Activated CD8-positive, alpha-beta T cell treated with anti-CD3 and anti-CD28 coated beads for 36 hours (primary cell): ENCODE measurements around the gene DCAF8. TPM values are rescaled to one million over a fixed set of nuclear protein-coding genes. Genes with fewer than 3 reads are reported as not detected.

Experiments used
- ATAC-seq: fragments of 200-7000 bp; cut with Tn5 transposase; one replicate; pipeline ENCODE4 v1.10.0; 2021; ENCODE audit warnings: mild to moderate bottlenecking, moderate library complexity
- CTCF ChIA-PET: fragments of 350-600 bp; sonication (Branson Sonifier 250); formaldehyde crosslinking; loops from one replicate; lab custom pipeline; 2021; ENCODE audit warnings: antibody characterized with exemption; lab: Charles Lee
- POLR2A ChIA-PET: fragments of 350-600 bp; sonication (Branson Sonifier 250); formaldehyde crosslinking; loops from one replicate; lab custom pipeline; 2021; ENCODE audit warnings: antibody characterized with exemption; lab: Charles Lee
- DNase-seq: peaks from one replicate; pipeline ENCODE4 v3.0.0-alpha.2; 2020
- H3K27ac Mint-ChIP-seq: one replicate; pipeline ENCODE4 v1.8.0; 2021; ENCODE audit warnings: mild to moderate bottlenecking, mixed read lengths
- H3K27me3 Mint-ChIP-seq: one replicate; pipeline ENCODE4 v1.8.0; 2021; ENCODE audit warnings: mixed read lengths
- H3K36me3 Mint-ChIP-seq: one replicate; pipeline ENCODE4 v1.8.0; 2021; ENCODE audit warnings: low read depth, mixed read lengths
- H3K4me1 Mint-ChIP-seq: one replicate; pipeline ENCODE4 v1.8.0; 2021; ENCODE audit warnings: low read depth, mixed read lengths
- H3K4me3 Mint-ChIP-seq: one replicate; pipeline ENCODE4 v1.8.0; 2021; ENCODE audit warnings: mild to moderate bottlenecking, moderate library complexity, mixed read lengths
- H3K9me3 Mint-ChIP-seq: one replicate; pipeline ENCODE4 v1.8.0; 2021; ENCODE audit warnings: mixed read lengths
- CTCF ChIP-seq: fragments of 200-600 bp; IDR thresholded peaks from one replicate; pipeline ENCODE4 v1.8.0; 2022; ENCODE audit warnings: antibody characterized with exemption, mild to moderate bottlenecking
- intact Hi-C: fragments of 100-400 bp; cut with micrococcal nuclease; formaldehyde crosslinking; loops from one replicate; pipeline ENCODE4 v1.10.0; 2022
- total RNA-seq, 2 experiments: library from RNA; stranded (reverse); gene quantifications; one replicate each; pipeline ENCODE4 v1.2.3, GENCODE V29; 2021

DCAF8 gene
- total RNA-seq, 2 experiments from 2014 or later = 116 TPM

- H3K4me3 Mint-ChIP-seq = no peak overlapping the region
- H3K27ac Mint-ChIP-seq = no peak overlapping the region
- intact Hi-C loops = no loop called here
- ChIA-PET CTCF (interaction anchor here (0.8 to 7.7 kb wide), 8 partner anchors 8 to 165 kb away, joined by 3 to 42 read pairs (median 4); no protein-coding TSS in a partner anchor), POLR2A (interaction anchor here (1.0 to 1.4 kb wide), 2 partner anchors 11 to 88 kb away, joined by 3 to 4 read pairs; no protein-coding TSS in a partner anchor)
- no peak for ATAC-seq
- DNase-seq = no peak
- no peaks in the 10 kb centered on the region for H3K9me3 Mint-ChIP-seq
- H3K4me1 Mint-ChIP-seq = peaks cover 5% of the 10 kb centered on the region
- H3K36me3 Mint-ChIP-seq = peaks cover 24% of the 10 kb centered on the region
- TF ChIP-seq CTCF = no peak
- no peaks in the 10 kb centered on the region for H3K27me3 Mint-ChIP-seq
These were observed 18.1 kb downstream of the DCAF8 start for GRCh38 chr1:160244209-160244608.

DNA sequence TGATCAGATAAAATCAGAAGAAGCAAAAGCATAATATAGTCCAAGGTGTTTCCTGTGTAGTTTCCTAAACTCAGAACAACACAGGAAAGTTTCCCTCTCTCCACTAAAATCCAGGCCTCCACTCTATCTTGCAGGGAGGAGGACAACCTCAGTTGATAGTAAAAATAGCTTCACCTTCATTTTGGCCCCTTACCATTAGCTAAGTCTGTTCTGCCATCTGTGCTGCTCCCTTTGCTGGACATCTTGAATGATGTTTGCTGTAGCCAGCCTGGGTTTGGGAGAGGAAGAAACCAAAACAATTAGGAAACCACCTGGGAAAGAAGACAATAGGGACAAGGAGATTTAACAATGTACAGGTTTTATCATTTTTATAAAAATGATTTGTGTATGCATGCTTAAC is 18.6 kb downstream of the DCAF8 start:
- no peaks in the 10 kb centered on the region for H3K9me3 Mint-ChIP-seq
- no peak overlapping the region for H3K27ac Mint-ChIP-seq
- H3K27me3 Mint-ChIP-seq = no peaks in the 10 kb centered on the region
- intact Hi-C loops = no loop called here
- ChIA-PET CTCF (interaction anchor here (0.8 to 7.7 kb wide), 8 partner anchors 8 to 165 kb away, joined by 3 to 42 read pairs (median 4); no protein-coding TSS in a partner anchor), POLR2A (interaction anchor here (0.6 to 1.4 kb wide), 3 partner anchors 11 to 89 kb away, joined by 3 to 4 read pairs (median 3); no protein-coding TSS in a partner anchor)
- peaks cover 28% of the 10 kb centered on the region for H3K36me3 Mint-ChIP-seq
- no peak for DNase-seq
- ATAC-seq = no peak
- H3K4me3 Mint-ChIP-seq = no peak overlapping the region
- no peak for TF ChIP-seq CTCF
- peaks cover 5% of the 10 kb centered on the region for H3K4me1 Mint-ChIP-seq

DNA sequence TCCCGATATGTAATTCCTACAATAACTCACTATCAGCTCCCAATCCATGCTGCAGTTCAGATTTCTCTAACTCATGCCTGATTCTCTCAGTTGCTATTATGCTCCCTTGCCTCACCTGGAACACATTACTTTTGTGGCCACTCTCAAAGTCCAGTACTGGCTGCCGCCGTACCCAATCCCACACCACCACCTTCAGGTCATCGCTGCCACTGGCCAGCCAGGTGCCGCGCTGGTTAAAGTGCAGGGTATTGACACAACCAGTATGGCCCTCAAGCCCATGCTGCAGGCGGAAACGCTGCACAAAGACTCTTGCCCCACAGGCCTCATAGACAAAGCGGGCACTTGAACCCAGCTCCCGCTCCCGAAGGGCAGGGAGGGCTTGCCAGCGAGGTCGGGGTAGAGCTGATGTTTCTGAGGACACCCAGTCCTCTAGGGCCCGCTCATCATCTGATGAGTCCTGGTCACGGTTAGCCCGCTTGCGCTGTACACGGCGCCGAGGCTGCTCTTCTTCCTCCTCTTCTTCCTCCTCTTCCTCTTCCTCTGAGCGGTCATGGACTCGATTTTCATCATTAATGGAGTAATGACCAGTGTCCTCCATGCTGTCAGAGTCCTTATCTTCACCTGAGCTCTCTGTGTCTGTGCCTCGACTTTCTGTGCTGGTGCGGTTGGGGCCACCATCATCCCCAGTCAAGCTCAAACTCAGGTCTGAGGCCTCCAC is 22.6 kb downstream of the DCAF8 start:
- peaks cover 45% of the 10 kb centered on the region for H3K36me3 Mint-ChIP-seq
- no peaks in the 10 kb centered on the region for H3K9me3 Mint-ChIP-seq
- ChIA-PET POLR2A (interaction anchor here (0.9 to 1.1 kb wide), 3 partner anchors 11 to 45 kb away, joined by 3 read pairs; partner anchors contain the start of gene PEX19), CTCF (interaction anchor here (0.9 to 7.7 kb wide), 5 partner anchors 9 to 51 kb away, joined by 3 to 42 read pairs (median 4); no protein-coding TSS in a partner anchor)
- H3K27me3 Mint-ChIP-seq = no peaks in the 10 kb centered on the region
- H3K4me1 Mint-ChIP-seq = peaks cover 8% of the 10 kb centered on the region
- H3K27ac Mint-ChIP-seq = no peak overlapping the region
- ATAC-seq (no peak), DNase-seq (no peak)
- intact Hi-C loops = no loop called here
- H3K4me3 Mint-ChIP-seq = no peak overlapping the region
- no peak for TF ChIP-seq CTCF

DNA sequence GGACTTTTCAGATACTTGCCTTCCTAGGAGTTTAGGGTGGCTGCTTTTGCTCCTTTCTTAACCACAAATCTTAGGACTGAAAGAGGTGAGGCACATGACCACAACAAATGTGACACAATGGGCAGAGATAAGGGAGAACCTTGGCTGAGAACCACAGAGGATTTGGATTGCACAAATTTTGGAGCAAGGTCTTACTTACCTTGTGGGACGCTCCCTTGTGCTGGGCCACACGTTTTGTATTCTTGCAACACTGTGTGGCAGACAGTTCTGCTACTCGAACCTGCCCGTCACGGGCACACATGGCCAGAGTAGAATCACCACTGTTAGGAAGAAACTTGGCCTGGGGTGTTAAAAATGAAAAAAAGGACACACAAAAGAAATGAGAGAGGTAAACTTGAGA is 23.9 kb downstream of the DCAF8 start:
- no peak for TF ChIP-seq CTCF
- peaks cover 43% of the 10 kb centered on the region for H3K36me3 Mint-ChIP-seq
- ATAC-seq (no peak), DNase-seq (no peak)
- H3K9me3 Mint-ChIP-seq = no peaks in the 10 kb centered on the region
- ChIA-PET POLR2A (interaction anchor here (1.1 kb wide), 2 partner anchors 32 to 46 kb away, joined by 3 read pairs; partner anchors contain the start of gene PEX19), CTCF (interaction anchor here (0.7 to 7.7 kb wide), 6 partner anchors 8 to 52 kb away, joined by 3 to 42 read pairs (median 4); no protein-coding TSS in a partner anchor)
- H3K27me3 Mint-ChIP-seq = no peaks in the 10 kb centered on the region
- intact Hi-C loops = no loop called here
- H3K4me1 Mint-ChIP-seq = peaks cover 16% of the 10 kb centered on the region
- H3K4me3 Mint-ChIP-seq = no peak overlapping the region
- H3K27ac Mint-ChIP-seq = no peak overlapping the region

GRCh38 chr1:160237558-160237957 is 24.8 kb downstream of the DCAF8 start:
- Mint-ChIP-seq H3K27ac (no peak overlapping the region), H3K4me3 (no peak overlapping the region), H3K4me1 (peaks cover 17% of the 10 kb centered on the region), H3K36me3 (peaks cover 42% of the 10 kb centered on the region), H3K9me3 (no peaks in the 10 kb centered on the region), H3K27me3 (no peaks in the 10 kb centered on the region)
- DNase-seq = no peak
- no peak for TF ChIP-seq CTCF
- intact Hi-C loops = no loop called here
- no peak for ATAC-seq
- ChIA-PET CTCF (interaction anchor here (7.7 kb wide), 1 partner anchor 53 kb away, joined by 42 read pairs; no protein-coding TSS in a partner anchor), POLR2A (interaction anchor here (0.6 to 1.1 kb wide), 2 partner anchors 18 to 31 kb away, joined by 3 read pairs; no protein-coding TSS in a partner anchor)
